H4 (cell line): ENCODE results near the gene FILIP1. TPM values are rescaled to one million over a fixed set of nuclear protein-coding genes. Genes with fewer than 3 reads are reported as not detected.

ENCODE experiments used
- DNase-seq: peaks from one replicate; pipeline ENCODE4 v3.0.0-alpha.2; 2015; ENCODE audit warnings: low spot score
- total RNA-seq: library from RNA; depleted of rRNA; stranded (reverse); fragments of >200 nt; shearing (Covaris generic); gene quantifications from 2 replicates; pipeline ENCODE4 v1.2.3, GENCODE V29; 2014

FILIP1 gene
- total RNA-seq, 1 experiment from 2014 or later = 0.31 TPM

GRCh38 chr6:75291744-75292143 lies 201.9 kb downstream of the FILIP1 start:
- no peak for DNase-seq

- no peak for DNase-seq
Measured at GRCh38 chr6:75291331-75291730, 202.3 kb downstream of the FILIP1 start.

GRCh38 chr6:75290136-75290945 lies 203.3 kb downstream of the FILIP1 start:
- DNase-seq = no peak

GRCh38 chr6:75288023-75288422 lies 205.6 kb downstream of the FILIP1 start:
- DNase-seq = no peak

- no peak for DNase-seq
Measured at GRCh38 chr6:75287424-75287823, 206.2 kb downstream of the FILIP1 start.

- no peak for DNase-seq
Measured at GRCh38 chr6:75286955-75287354, 206.6 kb downstream of the FILIP1 start.

- no peak for DNase-seq
Measured at GRCh38 chr6:75285283-75285639, 208.3 kb downstream of the FILIP1 start.

GRCh38 chr6:75284632-75285282 lies 208.8 kb downstream of the FILIP1 start, which contains the start of gene TMEM30A:
Gene TMEM30A, minus strand, starts transcription at chr6:75284792. Its CDS starts 154 bp downstream, at chr6:75284638.
- peak; percentile 100 for DNase-seq

GRCh38 chr6:75283907-75284631 lies 209.5 kb downstream of the FILIP1 start:
- peak; percentile 16 for DNase-seq

- no peak for DNase-seq
Measured at GRCh38 chr6:75282706-75283105, 210.9 kb downstream of the FILIP1 start.

- DNase-seq = no peak
Measured at GRCh38 chr6:75281653-75282052, 211.9 kb downstream of the FILIP1 start.

- DNase-seq = no peak
Measured at GRCh38 chr6:75280131-75280855, 213.3 kb downstream of the FILIP1 start.

GRCh38 chr6:75279418-75279817 lies 214.2 kb downstream of the FILIP1 start:
- DNase-seq = no peak

- no peak for DNase-seq
Measured at GRCh38 chr6:75278474-75279077, 215.0 kb downstream of the FILIP1 start.

- peak; percentile 19 for DNase-seq
Measured at GRCh38 chr6:75275067-75275466, 218.5 kb downstream of the FILIP1 start.

- no peak for DNase-seq
Measured at GRCh38 chr6:75273009-75273408, 220.6 kb downstream of the FILIP1 start.

GRCh38 chr6:75272145-75272840 lies 221.3 kb downstream of the FILIP1 start:
- peak; percentile 34 for DNase-seq

- DNase-seq = no peak
Measured at GRCh38 chr6:75268988-75269354, 224.6 kb downstream of the FILIP1 start.

GRCh38 chr6:75268121-75268987 lies 225.2 kb downstream of the FILIP1 start:
- DNase-seq = no peak

- DNase-seq = no peak
Measured at GRCh38 chr6:75267461-75267860, 226.1 kb downstream of the FILIP1 start.
